Peyer's patch (tissue), 4 donors: ENCODE results near the gene GNGT1. TPM values are rescaled to one million over a fixed set of nuclear protein-coding genes. Genes with fewer than 3 reads are reported as not detected.
A peak's percentile ranks its signal among the peaks of the same experiment; 100 is the strongest.

Experiments used
- DNase-seq, 3 donors: peaks; one replicate each; pipeline ENCODE4 v3.0.0-alpha.2; 2017 to 2019
- H3K27ac ChIP-seq, 4 donors: fragments of 200-600 bp; sonication (generic); one replicate each; pipeline ENCODE4 v1.5.1; 2016 to 2019
- H3K27me3 ChIP-seq, 2 donors: fragments of 200-600 bp; sonication (generic); one replicate each; pipeline ENCODE4 v1.5.1; 2019
- H3K36me3 ChIP-seq, 3 donors: fragments of 200-600 bp; sonication (generic); one replicate each; pipeline ENCODE4 v1.5.1; 2016 to 2019
- H3K4me1 ChIP-seq, 4 donors: fragments of 200-600 bp; sonication (generic); one replicate each; pipeline ENCODE4 v1.5.1; 2016 to 2019
- H3K4me3 ChIP-seq, 4 donors: fragments of 200-600 bp; sonication (generic); 1 replicate in 3 of 4; 2 replicates in 1 of 4; pipeline ENCODE4 v1.5.1; 2016 to 2019; ENCODE audit warnings: mild to moderate bottlenecking in 1 of 4
- H3K9me3 ChIP-seq, 4 donors: fragments of 200-600 bp; sonication (generic); one replicate each; pipeline ENCODE4 v1.5.1; 2016 to 2019; ENCODE audit warnings: mild to moderate bottlenecking in 1 of 4
- CTCF ChIP-seq, 6 experiments: fragments of 450-650 bp in 4 of 6; fragments of 200-600 bp in 2 of 6; sonication (generic) in 1 of 6; IDR thresholded peaks; one replicate each; pipeline ENCODE4 v1.5.1; 2017 to 2019; ENCODE audit warnings: antibody characterized with exemption in 6 of 6, mild to moderate bottlenecking in 3 of 6, moderate library complexity in 1 of 6
- POLR2A ChIP-seq, 2 donors: fragments of 450-650 bp; IDR thresholded peaks; one replicate each; pipeline ENCODE4 v1.5.1; 2017; ENCODE audit warnings: antibody characterized with exemption in 2 of 2, mild to moderate bottlenecking in 2 of 2, moderate library complexity in 2 of 2
- total RNA-seq, 4 donors: library from RNA; depleted of rRNA; stranded (reverse); fragments of >200 nt; gene quantifications; one replicate each; pipeline ENCODE4 v1.1.0, GENCODE V29; 2016

GNGT1 gene
- total RNA-seq, 4 donors from 2014 or later, result not detected

- no peaks in the 10 kb centered on the region for H3K36me3 ChIP-seq
- peaks cover 0 to 4% (median 0%) of the 10 kb centered on the region in 4 donors for H3K9me3 ChIP-seq
- H3K4me3 ChIP-seq, result no peak overlapping the region
- DNase-seq, result no peak
- no peak overlapping the region for H3K27ac ChIP-seq
- TF ChIP-seq POLR2A (IDR thresholded peaks at IDR 0.05), result no peak
- TF ChIP-seq CTCF (IDR thresholded peaks at IDR 0.05), result no peak
- no peaks in the 10 kb centered on the region for H3K4me1 ChIP-seq
- H3K27me3 ChIP-seq, result no peaks in the 10 kb centered on the region
These were observed 22.4 kb upstream of the GNGT1 start for GRCh38 chr7:93883917-93884345.

- Histone ChIP-seq H3K27ac (no peak overlapping the region), H3K4me1 (no peaks in the 10 kb centered on the region), H3K36me3 (no peaks in the 10 kb centered on the region), H3K9me3 (peaks cover 0 to 3% (median 0%) of the 10 kb centered on the region in 4 donors), H3K4me3 (no peak overlapping the region), H3K27me3 (no peaks in the 10 kb centered on the region)
- TF ChIP-seq CTCF (IDR thresholded peaks at IDR 0.05), result no peak
- no peak for TF ChIP-seq POLR2A (IDR thresholded peaks at IDR 0.05)
- no peak for DNase-seq
These were observed 21.8 kb upstream of the GNGT1 start for GRCh38 chr7:93884541-93884940.

- TF ChIP-seq CTCF (IDR thresholded peaks at IDR 0.05) (no peak), POLR2A (IDR thresholded peaks at IDR 0.05) (no peak)
These were observed 17.1 kb upstream of the GNGT1 start for GRCh38 chr7:93889261-93889660.

GRCh38 chr7:93890041-93890463, 16.3 kb upstream of the GNGT1 start:
- H3K9me3 ChIP-seq, result no peaks in the 10 kb centered on the region
- H3K4me1 ChIP-seq, result peaks cover 0 to 8% (median 0%) of the 10 kb centered on the region in 4 donors
- no peak for TF ChIP-seq CTCF (IDR thresholded peaks at IDR 0.05)
- TF ChIP-seq POLR2A (IDR thresholded peaks at IDR 0.05), result no peak
- H3K27ac ChIP-seq, result no peak overlapping the region
- H3K27me3 ChIP-seq, result no peaks in the 10 kb centered on the region
- peak overlapping the region; percentile 16 to 51 (median 42) for H3K4me3 ChIP-seq
- H3K36me3 ChIP-seq, result no peaks in the 10 kb centered on the region
- DNase-seq, result no peak

More at GRCh38 chr7:93889261-93889660, 17.1 kb upstream of the GNGT1 start:
- Histone ChIP-seq H3K27me3 (no peaks in the 10 kb centered on the region), H3K36me3 (no peaks in the 10 kb centered on the region), H3K27ac (no peak overlapping the region), H3K9me3 (no peaks in the 10 kb centered on the region), H3K4me3 (no peak overlapping the region), H3K4me1 (peaks cover 0 to 8% (median 0%) of the 10 kb centered on the region in 4 donors)
- no peak for DNase-seq

GRCh38 chr7:93890464-93891068, 15.8 kb upstream of the GNGT1 start, which contains the start of gene TFPI2:
TFPI2 (minus strand) TSS chr7:93890753; CDS start chr7:93890678, 75 bp downstream.
- H3K4me1 ChIP-seq, result peaks cover 0 to 8% (median 0%) of the 10 kb centered on the region in 4 donors
- H3K9me3 ChIP-seq, result no peaks in the 10 kb centered on the region
- no peak within 1 kb of the TSS for H3K27ac ChIP-seq
- no peaks in the 10 kb centered on the region for H3K36me3 ChIP-seq
- no peak for DNase-seq
- no peak for TF ChIP-seq CTCF (IDR thresholded peaks at IDR 0.05)
- no peak for TF ChIP-seq POLR2A (IDR thresholded peaks at IDR 0.05)
- H3K27me3 ChIP-seq, result no peaks in the 10 kb centered on the region
- peak within 1 kb of the TSS; percentile 16 to 51 (median 42) for H3K4me3 ChIP-seq
